ENCODE data around the gene CLDN4.
"Not testable (repeated sequence)": the region's sequence is repeated elsewhere in the genome, so short reads cannot be mapped to it uniquely, and the experiment has no call there.

Gene CLDN4

DNA sequence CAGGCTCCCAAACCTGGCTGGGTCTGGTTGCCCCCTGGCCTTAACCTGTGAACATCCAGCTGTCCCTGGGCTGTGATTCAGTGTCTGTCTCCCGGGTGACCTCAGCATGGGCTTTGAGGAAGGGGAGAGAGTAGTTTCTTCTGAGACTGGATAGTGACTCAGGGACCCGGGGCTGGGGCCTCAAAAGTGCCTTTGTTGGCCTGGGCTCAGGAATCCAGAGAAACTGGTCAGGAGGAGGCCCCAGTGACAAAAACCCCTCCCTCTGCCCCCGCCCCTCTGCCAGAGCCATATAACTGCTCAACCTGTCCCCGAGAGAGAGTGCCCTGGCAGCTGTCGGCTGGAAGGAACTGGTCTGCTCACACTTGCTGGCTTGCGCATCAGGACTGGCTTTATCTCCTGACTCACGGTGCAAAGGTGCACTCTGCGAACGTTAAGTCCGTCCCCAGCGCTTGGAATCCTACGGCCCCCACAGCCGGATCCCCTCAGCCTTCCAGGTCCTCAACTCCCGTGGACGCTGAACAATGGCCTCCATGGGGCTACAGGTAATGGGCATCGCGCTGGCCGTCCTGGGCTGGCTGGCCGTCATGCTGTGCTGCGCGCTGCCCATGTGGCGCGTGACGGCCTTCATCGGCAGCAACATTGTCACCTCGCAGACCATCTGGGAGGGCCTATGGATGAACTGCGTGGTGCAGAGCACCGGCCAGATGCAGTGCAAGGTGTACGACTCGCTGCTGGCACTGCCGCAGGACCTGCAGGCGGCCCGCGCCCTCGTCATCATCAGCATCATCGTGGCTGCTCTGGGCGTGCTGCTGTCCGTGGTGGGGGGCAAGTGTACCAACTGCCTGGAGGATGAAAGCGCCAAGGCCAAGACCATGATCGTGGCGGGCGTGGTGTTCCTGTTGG lies at the start of gene CLDN4:
CLDN4 (plus strand) TSS at position 316 of the 903 bp plus-strand sequence; CDS start at position 522, 206 bp downstream.
- in situ Hi-C loops (cut with MboI; ENCODE audit: low sequenced_read_pairs): no loop called here

DNA sequence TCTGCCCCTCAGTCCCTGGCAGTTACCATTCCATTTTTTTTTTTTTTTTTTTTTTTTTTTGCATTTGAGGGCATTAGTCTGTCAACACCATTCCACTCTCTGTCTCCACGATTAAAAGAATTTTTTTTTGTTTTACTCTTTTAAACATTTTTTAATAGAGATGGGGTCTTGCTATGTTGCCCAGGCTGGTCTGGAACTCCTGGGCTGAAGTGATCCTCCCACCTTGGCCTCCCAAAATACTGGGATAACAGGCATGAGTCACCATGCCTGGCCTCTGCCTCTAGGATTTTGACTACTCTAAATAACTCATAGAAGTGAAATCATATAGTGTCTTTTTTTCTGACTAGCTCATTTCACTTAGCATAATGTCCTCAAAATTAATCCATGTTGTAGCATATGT lies 44.2 kb upstream of the CLDN4 start:
- in situ Hi-C loops (cut with MboI; ENCODE audit: low sequenced_read_pairs): no loop called here

GRCh38 chr7:73787786-73788048 lies 43.1 kb upstream of the CLDN4 start:
- in situ Hi-C loops (cut with MboI; ENCODE audit: low sequenced_read_pairs): not testable (repeated sequence)

DNA sequence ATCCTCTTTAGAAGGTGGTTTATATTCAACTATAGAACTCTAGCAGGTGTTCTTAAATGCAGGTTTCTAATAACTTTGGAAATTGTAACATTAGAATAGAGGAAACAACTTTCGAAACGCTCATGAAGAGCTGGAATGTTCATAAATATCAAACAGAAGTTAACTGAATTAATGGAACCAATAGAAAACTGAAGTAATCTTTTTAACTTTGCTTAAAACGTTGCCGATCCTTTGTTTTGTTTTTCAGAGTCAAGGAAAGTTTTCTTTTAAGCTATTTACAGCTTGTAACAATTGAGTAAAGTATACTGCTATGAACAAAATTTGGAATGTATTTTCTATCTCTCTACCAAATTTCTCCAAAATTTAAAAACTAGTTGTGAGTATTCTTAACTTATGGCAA lies 41.7 kb upstream of the CLDN4 start:
- in situ Hi-C loops (cut with MboI; ENCODE audit: low sequenced_read_pairs): no loop called here

DNA sequence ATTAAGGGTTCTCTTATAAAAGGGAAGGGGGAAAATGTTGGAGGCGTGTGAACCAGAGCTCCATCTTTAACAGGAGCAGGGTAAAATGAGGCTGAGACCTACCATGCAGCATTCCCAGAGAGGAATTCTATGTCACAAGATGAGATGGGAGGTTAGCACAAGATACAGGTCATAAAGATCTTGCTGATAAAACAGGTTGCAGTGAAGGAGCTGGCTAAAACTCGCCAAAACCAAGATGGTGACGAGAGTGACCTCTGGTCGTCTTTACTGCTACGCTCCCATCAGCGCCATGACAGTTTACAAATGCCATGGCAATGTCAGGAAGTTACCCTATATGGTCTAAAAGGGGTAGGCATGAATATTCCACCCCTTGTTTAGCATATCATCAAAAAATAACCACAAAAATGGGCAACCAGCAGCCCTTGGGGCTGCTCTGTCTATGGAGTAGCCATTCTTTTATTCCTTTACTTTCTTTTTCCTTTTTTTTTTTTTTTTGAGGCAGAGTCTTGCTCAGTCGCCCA lies 39.6 kb upstream of the CLDN4 start:
- in situ Hi-C loops (cut with MboI; ENCODE audit: low sequenced_read_pairs): not testable (repeated sequence)

DNA sequence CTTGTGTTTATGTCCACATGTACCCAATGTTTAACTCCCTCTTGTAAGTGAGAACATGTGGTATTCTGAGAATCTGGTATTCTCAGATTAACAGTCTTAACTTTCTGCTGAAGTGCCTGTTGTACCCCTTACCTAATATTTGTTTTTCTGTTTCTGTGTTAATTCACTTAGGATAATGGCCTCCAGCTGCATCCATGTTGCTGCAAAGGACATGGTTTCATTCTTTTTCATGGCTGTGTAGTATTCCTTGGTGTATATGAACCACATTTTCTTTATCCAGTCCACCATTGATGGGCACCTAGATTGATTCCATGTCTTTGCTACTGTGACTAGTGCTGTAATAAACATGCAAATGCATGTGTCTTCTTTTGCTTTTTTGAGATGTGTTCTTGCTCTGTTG lies 35.6 kb upstream of the CLDN4 start:
- in situ Hi-C loops (cut with MboI; ENCODE audit: low sequenced_read_pairs): not testable (repeated sequence)

GRCh38 chr7:73796656-73797055 lies 34.1 kb upstream of the CLDN4 start:
- in situ Hi-C loops (cut with MboI; ENCODE audit: low sequenced_read_pairs): not testable (repeated sequence)

DNA sequence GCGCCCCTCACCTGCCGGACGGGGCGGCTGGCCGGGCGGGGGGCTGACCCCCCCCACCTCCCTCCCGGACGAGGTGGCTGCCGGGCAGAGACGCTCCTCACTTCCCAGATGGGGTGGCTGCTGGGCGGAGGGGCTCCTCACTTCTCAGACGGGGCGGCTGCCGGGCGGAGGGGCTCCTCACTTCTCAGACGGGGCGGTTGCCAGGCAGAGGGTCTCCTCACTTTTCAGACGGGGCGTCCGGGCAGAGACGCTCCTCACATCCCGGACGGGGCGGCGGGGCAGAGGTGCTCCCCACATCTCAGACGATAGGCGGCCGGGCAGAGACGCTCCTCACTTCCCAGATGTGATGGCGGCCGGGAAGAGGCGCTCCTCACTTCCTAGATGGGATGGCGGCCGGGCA lies 33.6 kb upstream of the CLDN4 start:
- in situ Hi-C loops (cut with MboI; ENCODE audit: low sequenced_read_pairs): not testable (repeated sequence)

DNA sequence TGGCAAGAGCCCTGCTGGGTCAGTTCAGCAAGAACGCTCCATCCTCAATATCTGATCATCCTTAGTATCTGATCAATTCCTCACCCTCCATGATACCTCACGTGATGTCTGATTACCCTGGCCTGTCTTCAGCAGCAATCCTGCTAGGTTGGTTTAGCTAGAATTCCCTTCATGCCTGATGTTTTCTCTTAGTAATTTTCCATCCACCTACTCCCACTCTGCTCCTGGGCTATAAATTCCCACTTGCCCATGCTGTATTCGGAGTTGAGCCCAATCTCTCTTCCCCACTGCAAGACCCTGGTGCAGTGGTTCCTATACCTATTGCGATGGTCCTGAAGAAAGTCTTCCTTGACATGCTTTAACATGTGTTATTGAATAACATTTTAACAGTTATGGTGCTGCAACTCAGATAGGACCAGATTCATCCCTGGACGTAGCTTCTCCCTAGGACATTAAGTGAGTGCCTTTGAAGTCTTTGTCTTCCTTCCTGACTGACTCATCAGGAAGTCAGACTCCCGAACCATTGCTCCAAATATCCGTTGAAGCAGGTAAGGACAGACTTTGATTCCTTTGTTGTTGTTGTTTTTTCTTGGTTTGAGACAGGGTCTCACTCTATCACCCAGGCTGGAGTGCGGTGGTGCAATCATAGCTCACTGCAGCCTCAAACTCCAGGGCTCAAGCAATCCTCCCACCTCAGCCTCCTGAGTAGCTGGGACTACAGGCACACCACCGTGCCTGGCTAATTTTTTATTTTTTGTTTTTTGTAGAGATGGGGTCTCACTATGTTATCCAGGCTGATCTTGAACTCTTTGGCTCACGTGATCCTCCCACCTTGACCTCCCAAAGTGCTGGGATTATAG lies 31.3 kb upstream of the CLDN4 start:
- in situ Hi-C loops (cut with MboI; ENCODE audit: low sequenced_read_pairs): no loop called here

GRCh38 chr7:73801577-73801976 lies 29.2 kb upstream of the CLDN4 start:
- in situ Hi-C loops (cut with MboI; ENCODE audit: low sequenced_read_pairs): no loop called here

- in situ Hi-C loops (cut with MboI; ENCODE audit: low sequenced_read_pairs): no loop called here
These were observed 28.3 kb upstream of the CLDN4 start for GRCh38 chr7:73802459-73802858.

DNA sequence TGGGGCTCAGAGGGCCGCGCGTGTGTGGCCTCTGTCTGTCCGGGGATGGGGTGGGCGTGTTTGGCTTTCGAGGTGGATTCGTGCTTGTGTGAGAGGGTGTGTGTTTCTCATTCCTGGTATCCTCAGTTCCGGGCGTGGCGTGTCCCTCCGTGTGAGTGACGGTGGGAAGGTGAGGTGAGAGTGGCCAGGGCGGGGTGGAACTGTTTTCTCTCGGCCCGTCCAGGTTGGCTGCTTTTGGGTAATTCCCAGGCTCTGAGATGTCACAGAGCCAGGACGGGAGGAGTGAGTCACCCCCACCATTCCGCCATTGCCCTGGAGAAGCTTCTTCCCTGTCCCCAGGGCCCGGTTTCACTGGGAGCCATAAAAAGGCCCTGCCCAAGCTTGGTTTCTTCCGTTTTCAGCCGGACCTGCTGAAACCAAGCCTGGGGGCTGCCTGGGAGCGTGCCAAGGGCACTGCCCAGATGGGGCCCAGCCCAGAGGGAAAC lies 21.3 kb upstream of the CLDN4 start:
- in situ Hi-C loops (cut with MboI; ENCODE audit: low sequenced_read_pairs): no loop called here

GRCh38 chr7:73810998-73811360 lies 19.8 kb upstream of the CLDN4 start:
- in situ Hi-C loops (cut with MboI; ENCODE audit: low sequenced_read_pairs): no loop called here

DNA sequence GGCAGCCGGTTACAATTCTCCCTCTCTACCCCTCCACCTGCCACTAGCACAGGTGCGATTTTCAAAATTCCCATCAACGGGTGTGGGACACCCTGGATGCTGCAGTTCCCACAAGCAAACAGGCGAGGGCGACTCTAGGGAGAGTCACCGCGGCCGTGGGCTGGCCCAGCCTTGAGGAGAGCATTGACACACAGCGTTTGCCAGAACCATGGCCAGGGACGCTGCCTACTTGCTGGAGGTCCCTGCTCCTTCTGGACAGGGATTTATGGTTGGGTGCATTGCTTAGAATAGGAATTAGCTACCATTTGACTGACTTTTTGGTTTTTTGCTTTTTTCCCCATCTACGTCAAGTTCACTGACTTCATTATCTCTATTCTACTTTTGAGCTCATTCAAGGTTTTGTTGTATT lies 19.0 kb upstream of the CLDN4 start:
- in situ Hi-C loops (cut with MboI; ENCODE audit: low sequenced_read_pairs): no loop called here

GRCh38 chr7:73812996-73813395 lies 17.8 kb upstream of the CLDN4 start:
- in situ Hi-C loops (cut with MboI; ENCODE audit: low sequenced_read_pairs): no loop called here

DNA sequence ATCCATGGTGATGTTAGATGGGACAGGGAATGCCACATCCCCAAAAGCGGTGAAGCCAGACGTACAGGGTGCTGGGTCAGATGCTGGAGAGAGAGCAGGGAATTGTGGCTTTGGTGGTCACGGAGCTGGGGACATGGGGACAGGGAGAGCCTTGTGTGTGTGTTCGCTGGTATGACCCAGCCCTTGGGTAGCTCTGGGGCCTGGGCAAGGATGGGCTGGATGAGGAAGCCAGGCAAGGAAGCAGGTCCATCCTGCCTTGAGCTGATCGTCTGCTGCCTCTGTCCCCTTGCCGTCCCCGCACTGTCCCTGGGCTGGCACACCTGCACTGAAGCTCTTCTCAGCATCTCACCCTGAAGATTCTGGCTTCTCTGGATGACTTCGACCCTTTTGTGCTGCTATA lies 15.4 kb upstream of the CLDN4 start:
- in situ Hi-C loops (cut with MboI; ENCODE audit: low sequenced_read_pairs): no loop called here

DNA sequence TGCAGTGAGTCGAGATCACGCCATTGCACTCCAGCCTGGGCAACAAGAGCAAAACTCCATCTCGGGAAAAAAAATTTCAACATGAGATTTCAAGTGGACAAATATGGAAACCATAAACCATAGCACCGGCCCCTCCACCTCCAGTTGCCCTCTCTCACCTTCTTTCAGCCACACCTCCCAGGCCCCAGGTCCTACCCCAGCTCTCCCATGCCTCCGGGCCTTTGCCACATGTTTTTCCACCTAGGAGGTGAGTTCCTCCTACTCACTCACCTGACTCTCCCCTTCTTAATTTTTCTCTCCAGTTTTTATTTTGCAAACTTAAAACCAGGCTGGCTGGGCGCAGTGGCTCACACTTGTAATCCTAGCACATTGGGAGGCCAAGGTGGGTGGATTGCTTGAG lies 13.7 kb upstream of the CLDN4 start:
- in situ Hi-C loops (cut with MboI; ENCODE audit: low sequenced_read_pairs): no loop called here

DNA sequence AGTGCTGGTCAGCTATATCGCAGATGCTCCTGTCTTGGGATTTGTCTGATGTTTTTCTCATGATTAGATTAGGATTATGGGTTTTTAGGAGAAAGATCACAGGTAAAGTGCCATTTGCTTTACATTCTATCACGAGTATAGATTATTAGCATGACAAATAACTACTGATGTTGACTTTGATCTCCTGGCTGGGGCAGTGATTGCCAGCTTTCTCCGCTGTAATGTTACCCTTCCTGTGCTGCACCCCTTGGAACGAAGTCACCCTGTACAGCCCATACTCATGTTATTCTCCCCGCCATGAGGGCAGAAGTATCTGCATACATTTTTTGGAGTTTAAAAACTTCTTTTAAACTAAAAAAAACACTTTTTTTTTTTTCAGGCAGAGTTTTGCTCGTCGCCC lies 10.8 kb upstream of the CLDN4 start:
- in situ Hi-C loops (cut with MboI; ENCODE audit: low sequenced_read_pairs): no loop called here

DNA sequence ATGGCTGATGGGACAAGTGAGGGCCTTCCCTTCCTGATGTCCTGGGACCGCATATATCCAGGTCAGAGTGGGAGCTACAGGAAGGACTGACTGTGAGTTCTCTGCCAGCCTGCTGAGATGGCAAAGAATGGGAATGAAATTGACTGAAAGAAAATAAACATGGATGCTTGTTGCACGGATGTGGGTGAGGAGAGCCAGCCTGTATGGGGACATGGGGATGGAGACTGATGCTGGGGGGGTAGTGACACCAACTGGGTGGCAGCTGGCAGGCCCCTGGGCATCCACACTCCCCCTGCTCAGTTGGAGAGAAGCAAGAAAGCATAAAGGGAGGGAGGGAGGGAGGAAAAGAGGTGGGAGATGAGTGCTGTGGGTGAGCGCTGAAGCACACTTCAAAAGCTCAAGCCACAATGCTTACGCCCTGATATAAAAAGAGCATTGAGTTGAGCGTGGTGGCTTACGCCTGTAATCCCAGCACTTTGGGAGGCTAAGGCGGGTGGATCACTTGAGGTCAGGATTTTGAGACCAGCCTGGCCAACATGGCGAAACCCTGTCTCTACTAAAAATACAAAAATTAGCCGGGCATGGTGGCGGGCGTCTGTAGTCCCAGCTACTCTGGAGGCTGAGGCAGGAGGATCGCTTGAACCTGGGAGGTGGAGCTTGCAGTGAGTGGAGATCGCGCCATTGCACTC lies 9.1 kb upstream of the CLDN4 start:
- in situ Hi-C loops (cut with MboI; ENCODE audit: low sequenced_read_pairs): not testable (repeated sequence)

- in situ Hi-C loops (cut with MboI; ENCODE audit: low sequenced_read_pairs): no loop called here
These were observed 8.2 kb upstream of the CLDN4 start for GRCh38 chr7:73822319-73823173.
